CD8-positive, alpha-beta memory T cell (primary cell): Measurements from ENCODE around the gene IL32. TPM values are rescaled to one million over a fixed set of nuclear protein-coding genes. Genes with fewer than 3 reads are reported as not detected.

Experiments used
- CTCF ChIA-PET: fragments of 350-600 bp; sonication (Branson Sonifier 250); formaldehyde crosslinking; loops from one replicate; lab custom pipeline; 2021; ENCODE audit warnings: antibody characterized with exemption; lab: Charles Lee
- POLR2A ChIA-PET: fragments of 350-600 bp; sonication (Branson Sonifier 250); formaldehyde crosslinking; loops from one replicate; lab custom pipeline; 2021; ENCODE audit warnings: antibody characterized with exemption; lab: Charles Lee
- DNase-seq, 5 donors: peaks; one replicate each; pipeline versions ENCODE4 v3.0.0 to v3.0.0-alpha.2; 2020 to 2022; ENCODE audit warnings: mixed read lengths in 1 of 5
- H3K27ac ChIP-seq: one replicate; pipeline ENCODE4 v1.7.0; 2013; ENCODE audit warnings: low read depth, mild to moderate bottlenecking, low read length, moderate library complexity
- H3K27me3 ChIP-seq: 2 replicates; pipeline ENCODE4 v1.7.0; 2013; ENCODE audit warnings: low read length, mild to moderate bottlenecking; ENCODE audit not compliant: insufficient read depth, poor library complexity, severe bottlenecking
- H3K36me3 ChIP-seq: 2 replicates; pipeline ENCODE4 v1.7.0; 2013; ENCODE audit warnings: mild to moderate bottlenecking, low read length, moderate library complexity; ENCODE audit not compliant: insufficient read depth
- H3K4me1 ChIP-seq: 2 replicates; pipeline ENCODE4 v1.7.0; 2013; ENCODE audit warnings: mild to moderate bottlenecking, low read length, moderate library complexity; ENCODE audit not compliant: insufficient read depth
- H3K4me3 ChIP-seq: 2 replicates; pipeline ENCODE4 v1.7.0; 2013; ENCODE audit warnings: mild to moderate bottlenecking, low read length
- H3K9me3 ChIP-seq: 2 replicates; pipeline ENCODE4 v1.7.0; 2013; ENCODE audit warnings: mild to moderate bottlenecking, low read length
- H3K27ac Mint-ChIP-seq, 8 donors: one replicate each; pipeline ENCODE4 v1.8.0; 2020 to 2021; ENCODE audit warnings: mixed read lengths in 8 of 8, mild to moderate bottlenecking in 6 of 8, inconsistent platforms in 3 of 8, moderate library complexity in 3 of 8
- H3K27me3 Mint-ChIP-seq, 2 donors: one replicate each; pipeline ENCODE4 v1.8.0; 2020 to 2021; ENCODE audit warnings: mixed read lengths in 2 of 2, mild to moderate bottlenecking in 1 of 2, moderate library complexity in 1 of 2
- H3K36me3 Mint-ChIP-seq, 3 donors: one replicate each; pipeline ENCODE4 v1.8.0; 2020 to 2021; ENCODE audit warnings: mixed read lengths in 3 of 3, inconsistent platforms in 1 of 3, mild to moderate bottlenecking in 1 of 3
- H3K4me1 Mint-ChIP-seq, 3 donors: one replicate each; pipeline ENCODE4 v1.8.0; 2020 to 2021; ENCODE audit warnings: mixed read lengths in 3 of 3, inconsistent platforms in 1 of 3, mild to moderate bottlenecking in 1 of 3
- H3K4me3 Mint-ChIP-seq, 7 donors: one replicate each; pipeline ENCODE4 v1.8.0; 2020 to 2021; ENCODE audit warnings: mixed read lengths in 7 of 7, mild to moderate bottlenecking in 6 of 7, moderate library complexity in 4 of 7, inconsistent platforms in 2 of 7
- H3K9me3 Mint-ChIP-seq, 5 donors: one replicate each; pipeline ENCODE4 v1.8.0; 2020 to 2022; ENCODE audit warnings: mixed read lengths in 5 of 5, mild to moderate bottlenecking in 3 of 5, moderate library complexity in 2 of 5, inconsistent platforms in 1 of 5
- polyA plus RNA-seq: library from polyadenylated mRNA; unstranded; fragments of 300-500 nt; fragmentation: Illumina TruSeq; gene quantifications from one replicate; pipeline ENCODE4 v1.2.3, GENCODE V29; 2021
- total RNA-seq, 2 experiments: library from RNA; stranded (reverse); gene quantifications; one replicate each; pipeline ENCODE4 v1.2.3, GENCODE V29; 2021

The IL32 gene
- total and polyA plus RNA-seq, 3 experiments from 2014 or later: 975 to 3,843 (median 992) TPM

DNA sequence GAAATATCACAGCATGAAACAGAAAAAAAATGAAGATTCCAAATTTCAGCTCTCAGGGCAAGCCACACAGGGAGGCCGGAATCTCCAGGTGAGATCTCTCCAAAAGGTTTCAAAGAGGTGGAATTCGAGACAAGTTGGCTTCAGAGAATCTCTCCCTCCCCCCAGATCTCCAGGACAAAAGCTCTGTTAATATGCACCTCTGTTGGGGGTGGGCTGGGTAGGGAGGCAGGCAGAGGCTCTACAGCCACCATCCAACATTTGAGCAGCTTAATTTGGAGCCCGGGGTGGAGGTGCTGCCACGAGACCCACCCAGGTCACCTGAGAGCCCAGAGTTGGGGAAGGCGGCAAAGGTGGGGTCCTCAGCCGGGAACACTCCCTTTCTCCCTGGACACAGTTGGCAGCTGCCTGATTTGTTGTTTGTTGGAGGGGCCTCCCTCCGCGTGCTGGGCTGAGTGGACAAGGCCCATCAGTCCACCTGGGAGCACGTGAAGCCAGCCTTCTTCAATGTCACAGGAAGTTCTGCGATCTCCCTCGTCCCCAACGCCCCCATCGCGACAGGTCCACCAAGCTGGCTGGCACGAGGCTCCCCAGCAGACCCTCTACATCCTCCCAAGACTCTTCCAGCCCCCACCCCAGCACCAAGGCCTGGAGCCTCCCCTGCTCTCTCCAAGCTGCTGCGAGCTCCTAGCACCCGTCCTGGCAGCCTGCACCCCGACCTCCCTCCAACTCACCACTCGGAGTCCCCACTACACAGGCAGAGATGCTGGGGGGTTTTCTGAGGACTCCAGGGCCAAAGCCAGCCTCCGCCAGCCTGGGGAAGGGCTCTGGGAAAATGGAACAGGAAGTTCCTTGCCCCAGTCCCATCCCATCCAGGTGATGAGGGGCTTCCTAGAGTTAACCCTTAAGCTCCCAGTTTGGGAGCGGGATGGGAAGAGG lies 33.3 kb downstream of the IL32 start, which contains the start of gene ZSCAN10:
Gene ZSCAN10 (minus strand): TSS at position 836 of the 936 bp plus-strand sequence. CDS start 6,357 bp downstream, outside the sequence.
- Histone ChIP-seq H3K36me3 (no peaks in the 10 kb centered on the region), H3K4me1 (peaks cover 47% of the 10 kb centered on the region), H3K9me3 (no peaks in the 10 kb centered on the region), H3K27ac (no peak within 1 kb of the TSS), H3K4me3 (peak within 1 kb of the TSS; percentile 32), H3K27me3 (no peaks in the 10 kb centered on the region)
- Mint-ChIP-seq H3K9me3 (no peaks in the 10 kb centered on the region), H3K36me3 (no peaks in the 10 kb centered on the region), H3K27me3 (no peaks in the 10 kb centered on the region), H3K4me1 (peaks cover 45 to 63% (median 45%) of the 10 kb centered on the region in 3 donors), H3K27ac (peak within 1 kb of the TSS; percentile 27 to 94 (median 90)), H3K4me3 (peak within 1 kb of the TSS; percentile 71 to 87 (median 84))
- no peak for DNase-seq
- ChIA-PET CTCF (interaction anchor here (0.7 to 20.2 kb wide), 13 partner anchors 10 to 76 kb away, joined by 3 to 278 read pairs (median 4); partner anchors contain the start of genes IL32 and ZNF213), POLR2A (interaction anchor here (1.0 to 3.9 kb wide), 5 partner anchors 23 to 56 kb away, joined by 3 to 27 read pairs (median 5); partner anchors contain the start of genes IL32 and ZNF213)

DNA sequence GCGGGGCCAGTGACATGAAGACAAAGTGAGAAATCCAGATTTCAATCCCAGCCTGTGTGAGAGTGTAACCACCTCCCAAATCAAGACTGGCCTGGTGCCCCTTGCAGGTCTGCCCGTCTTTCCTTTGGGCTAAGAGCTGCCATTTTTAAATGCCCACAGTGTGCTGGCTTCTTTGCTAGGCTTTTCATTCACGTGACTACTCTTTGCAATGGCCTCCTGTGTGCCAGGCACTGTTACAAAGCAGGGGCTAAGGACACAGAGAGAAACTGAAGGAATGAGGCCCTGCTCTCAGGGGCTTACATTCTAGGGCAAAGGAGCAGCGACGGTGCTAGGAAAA lies 33.9 kb downstream of the IL32 start:
- Histone ChIP-seq H3K27me3 (no peaks in the 10 kb centered on the region), H3K4me1 (peaks cover 42% of the 10 kb centered on the region), H3K27ac (no peak overlapping the region), H3K4me3 (no peak overlapping the region), H3K9me3 (no peaks in the 10 kb centered on the region), H3K36me3 (no peaks in the 10 kb centered on the region)
- no peaks in the 10 kb centered on the region for H3K27me3 Mint-ChIP-seq
- ChIA-PET POLR2A (interaction anchor here (1.6 kb wide), 1 partner anchor 34 kb away, joined by 6 read pairs; the partner anchor contains the start of gene IL32), CTCF (interaction anchor here (0.8 to 20.2 kb wide), 5 partner anchors 23 to 69 kb away, joined by 3 to 278 read pairs (median 49); partner anchors contain the start of genes IL32 and ZNF213)
- no peak overlapping the region for H3K4me3 Mint-ChIP-seq
- H3K4me1 Mint-ChIP-seq: peaks cover 44 to 60% (median 45%) of the 10 kb centered on the region in 3 donors
- no peaks in the 10 kb centered on the region for H3K9me3 Mint-ChIP-seq
- no peaks in the 10 kb centered on the region for H3K36me3 Mint-ChIP-seq
- H3K27ac Mint-ChIP-seq: peak overlapping the region in 3 of 8 donors; percentile 27 to 84 (median 65)
- DNase-seq: no peak

DNA sequence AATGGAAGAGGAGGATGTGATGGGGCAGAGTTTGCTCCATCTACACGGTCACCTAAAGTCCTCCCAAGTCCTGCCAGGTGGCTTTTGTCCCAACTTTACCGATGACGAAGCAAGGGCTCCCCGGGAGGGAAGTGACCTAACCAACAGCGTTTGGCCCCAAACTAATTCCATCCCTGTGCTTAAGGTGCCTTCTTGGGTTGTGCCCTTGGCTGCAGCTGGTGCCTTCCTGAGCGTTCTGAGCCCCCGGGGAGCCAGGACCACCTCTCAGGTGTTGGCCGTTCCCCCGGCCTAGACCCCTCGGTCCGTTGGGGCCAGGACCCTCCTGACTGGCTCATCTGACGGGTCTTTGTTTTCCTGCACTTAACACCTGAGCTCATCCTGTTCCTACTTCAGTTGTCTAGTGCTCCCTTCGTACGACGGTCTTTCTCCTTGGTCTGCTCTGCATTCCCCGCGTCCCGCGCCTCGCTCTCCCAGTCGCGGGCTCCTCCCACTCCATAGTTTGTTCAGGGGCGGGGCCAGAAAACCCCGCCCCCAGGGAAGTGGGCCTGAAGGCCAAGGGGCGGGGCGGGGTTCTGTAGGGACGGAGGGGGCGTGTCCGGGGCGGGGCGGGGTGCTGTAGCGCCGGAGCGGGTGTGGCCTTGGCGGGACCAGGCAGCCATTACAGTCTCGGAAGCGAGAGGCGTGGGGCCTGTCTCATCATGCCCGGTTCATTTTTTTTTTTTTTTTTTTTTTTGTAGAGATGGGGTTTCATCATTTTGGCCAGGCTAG lies 34.5 kb downstream of the IL32 start:
- ChIA-PET CTCF (interaction anchor here (0.8 to 20.2 kb wide), 6 partner anchors 20 to 69 kb away, joined by 3 to 278 read pairs (median 27); partner anchors contain the start of gene ZNF213), POLR2A (interaction anchor here (0.6 to 1.3 kb wide), 2 partner anchors 49 to 51 kb away, joined by 3 read pairs; no protein-coding TSS in a partner anchor)
- peaks cover 37% of the 10 kb centered on the region for H3K4me1 ChIP-seq
- Mint-ChIP-seq H3K27ac (peak overlapping the region; percentile 27 to 94 (median 90)), H3K36me3 (no peaks in the 10 kb centered on the region), H3K27me3 (no peaks in the 10 kb centered on the region), H3K4me3 (peak overlapping the region; percentile 71 to 87 (median 84)), H3K9me3 (no peaks in the 10 kb centered on the region), H3K4me1 (peaks cover 39 to 57% (median 41%) of the 10 kb centered on the region in 3 donors)
- H3K9me3 ChIP-seq: no peaks in the 10 kb centered on the region
- no peaks in the 10 kb centered on the region for H3K36me3 ChIP-seq
- DNase-seq: peak; percentile 78 to 91 (median 87)
- H3K4me3 ChIP-seq: peak overlapping the region; percentile 32
- no peaks in the 10 kb centered on the region for H3K27me3 ChIP-seq
- H3K27ac ChIP-seq: no peak overlapping the region

DNA sequence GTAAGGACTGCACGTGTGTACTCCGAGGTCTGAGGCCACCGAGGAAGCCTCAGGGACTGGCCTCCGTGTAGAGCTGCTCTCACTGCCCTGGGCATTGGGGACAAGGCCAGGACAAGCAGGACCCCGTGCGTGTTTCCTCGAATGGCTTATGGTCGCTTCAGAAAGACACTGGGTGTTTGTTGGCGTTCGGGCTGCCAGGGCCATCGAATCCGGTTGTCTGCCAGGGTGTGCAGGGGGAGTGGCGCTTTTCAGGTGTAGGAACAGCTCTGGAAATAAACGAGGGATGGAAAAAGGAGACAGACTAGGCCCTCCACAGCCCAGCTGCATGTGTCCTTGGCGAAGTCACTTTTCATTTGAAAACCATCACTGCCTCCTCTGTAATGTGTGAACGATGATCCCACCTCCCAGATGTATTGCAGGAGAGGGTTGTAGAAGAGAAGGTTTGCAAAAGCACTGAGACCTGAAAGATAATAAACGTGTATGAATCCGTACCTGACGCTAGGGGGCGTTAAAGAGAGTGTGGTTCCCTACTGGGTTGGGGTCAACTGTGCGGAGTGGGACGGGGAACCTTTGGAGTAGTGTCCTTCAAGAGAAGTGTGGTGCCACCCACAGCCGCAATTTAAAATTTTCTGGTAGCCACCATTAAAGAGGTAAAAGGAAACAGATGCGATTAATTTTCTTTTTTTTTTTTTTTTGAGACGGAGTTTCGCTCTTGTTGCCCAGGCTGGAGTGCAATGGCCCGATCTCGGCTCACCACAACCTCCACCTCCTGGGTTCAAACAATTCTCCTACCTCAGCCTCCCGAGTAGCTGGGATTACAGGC lies 35.8 kb downstream of the IL32 start:
- Histone ChIP-seq H3K4me1 (peaks cover 32% of the 10 kb centered on the region), H3K9me3 (no peaks in the 10 kb centered on the region), H3K36me3 (no peaks in the 10 kb centered on the region), H3K27me3 (no peaks in the 10 kb centered on the region), H3K4me3 (peak overlapping the region; percentile 47), H3K27ac (peak overlapping the region; percentile 31)
- Mint-ChIP-seq H3K27me3 (no peaks in the 10 kb centered on the region), H3K4me1 (peaks cover 37 to 57% (median 38%) of the 10 kb centered on the region in 3 donors), H3K4me3 (peak overlapping the region; percentile 67 to 93 (median 83)), H3K27ac (peak overlapping the region; percentile 39 to 90 (median 84)), H3K36me3 (no peaks in the 10 kb centered on the region), H3K9me3 (no peaks in the 10 kb centered on the region)
- CTCF ChIA-PET: interaction anchor here (0.7 to 20.2 kb wide), 11 partner anchors 12 to 62 kb away, joined by 3 to 278 read pairs (median 5); partner anchors contain the start of genes ZNF205 and ZNF213
- DNase-seq: peak in 3 of 5 donors; percentile 23 to 58 (median 48)
- POLR2A ChIA-PET: interaction anchor here (1.3 to 1.4 kb wide), 2 partner anchors 26 to 49 kb away, joined by 3 to 10 read pairs; no protein-coding TSS in a partner anchor

DNA sequence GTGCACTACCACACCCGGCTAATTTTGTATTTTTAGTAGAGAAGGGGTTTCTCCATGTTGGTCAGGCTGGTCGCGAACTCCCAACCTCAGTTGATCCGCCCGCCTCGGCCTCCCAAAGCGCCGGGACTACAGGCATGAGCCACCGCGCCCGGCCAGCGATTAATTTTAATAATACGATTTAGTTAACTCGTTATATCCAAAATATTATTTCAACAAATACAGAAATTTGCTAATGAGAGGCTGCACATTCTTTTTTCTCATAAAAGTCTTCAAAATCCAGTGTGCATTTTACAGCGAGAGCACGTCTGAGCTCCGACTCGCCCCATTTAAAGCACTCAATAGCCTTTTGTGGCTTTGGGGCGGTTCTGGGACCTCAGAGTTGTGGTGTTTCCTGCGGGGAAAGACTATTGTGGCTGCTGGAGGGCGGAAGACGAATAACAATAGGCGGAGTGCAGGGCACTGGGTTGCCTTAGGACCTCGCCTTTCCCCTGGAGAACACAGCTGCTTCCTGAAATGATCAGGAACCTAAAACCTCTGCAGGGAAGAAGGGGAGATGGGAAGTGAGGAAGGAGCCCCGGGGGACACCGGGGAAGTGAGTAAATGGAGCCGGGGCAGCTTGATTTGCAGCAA lies 36.5 kb downstream of the IL32 start:
- CTCF ChIA-PET: interaction anchor here (1.3 to 20.2 kb wide), 8 partner anchors 24 to 48 kb away, joined by 3 to 278 read pairs (median 5); partner anchors contain the start of gene ZNF213
- Mint-ChIP-seq H3K9me3 (no peaks in the 10 kb centered on the region), H3K4me3 (peak overlapping the region in 6 of 7 donors; percentile 76 to 93 (median 84)), H3K27me3 (no peaks in the 10 kb centered on the region), H3K27ac (peak overlapping the region in 7 of 8 donors; percentile 41 to 94 (median 82)), H3K36me3 (no peaks in the 10 kb centered on the region), H3K4me1 (peaks cover 37 to 57% (median 38%) of the 10 kb centered on the region in 3 donors)
- H3K4me3 ChIP-seq: no peak overlapping the region
- H3K36me3 ChIP-seq: no peaks in the 10 kb centered on the region
- POLR2A ChIA-PET: interaction anchor here (1.3 to 1.4 kb wide), 2 partner anchors 27 to 30 kb away, joined by 4 to 10 read pairs; no protein-coding TSS in a partner anchor
- H3K27ac ChIP-seq: no peak overlapping the region
- DNase-seq: no peak
- H3K27me3 ChIP-seq: no peaks in the 10 kb centered on the region
- H3K4me1 ChIP-seq: peaks cover 33% of the 10 kb centered on the region
- no peaks in the 10 kb centered on the region for H3K9me3 ChIP-seq

DNA sequence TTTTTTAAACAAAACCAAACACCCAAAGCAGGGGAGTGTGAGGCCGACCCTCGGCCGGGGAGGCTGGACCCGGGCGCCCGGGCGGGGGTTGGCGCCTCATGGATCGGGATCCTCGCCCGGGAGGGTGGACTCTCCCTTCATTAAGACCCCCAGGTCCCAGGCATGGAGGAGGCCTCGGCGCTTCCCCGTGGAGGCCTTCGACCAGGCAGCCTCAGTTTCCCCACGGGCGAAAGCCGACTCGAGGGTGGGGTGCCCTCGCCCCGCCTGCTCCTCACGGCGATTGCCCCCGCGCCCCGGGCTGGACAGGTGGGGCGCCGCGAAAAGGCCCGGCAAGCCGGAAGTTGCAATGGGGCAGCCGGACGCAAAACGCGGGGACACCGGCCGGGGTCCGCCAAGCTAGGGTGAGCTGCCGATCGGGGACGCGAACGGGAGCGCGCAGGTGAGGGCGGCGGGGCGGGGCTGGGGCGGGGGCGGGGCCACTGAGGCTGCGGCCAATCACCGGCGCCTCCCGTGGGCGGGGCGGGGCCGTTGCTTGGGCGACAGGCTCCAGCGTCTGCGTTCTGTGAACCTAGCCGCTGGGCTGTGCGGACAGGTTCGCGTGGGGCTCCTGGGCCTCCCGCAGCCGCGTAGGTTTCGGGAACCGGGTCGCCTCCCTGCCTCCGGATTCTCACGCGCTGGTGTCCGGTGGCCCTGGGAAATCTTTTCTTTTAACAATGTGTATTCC lies 40.9 kb downstream of the IL32 start:
- Histone ChIP-seq H3K36me3 (no peaks in the 10 kb centered on the region), H3K4me1 (peaks cover 21% of the 10 kb centered on the region), H3K4me3 (peak overlapping the region; percentile 75), H3K27ac (peak overlapping the region; percentile 72), H3K9me3 (no peaks in the 10 kb centered on the region), H3K27me3 (no peaks in the 10 kb centered on the region)
- Mint-ChIP-seq H3K4me3 (peak overlapping the region; percentile 86 to 93 (median 88)), H3K27me3 (no peaks in the 10 kb centered on the region), H3K36me3 (no peaks in the 10 kb centered on the region), H3K9me3 (no peaks in the 10 kb centered on the region), H3K4me1 (peaks cover 23 to 29% (median 24%) of the 10 kb centered on the region in 3 donors), H3K27ac (peak overlapping the region; percentile 73 to 95 (median 91))
- CTCF ChIA-PET: interaction anchor here (0.9 to 20.2 kb wide), 5 partner anchors 10 to 48 kb away, joined by 3 to 278 read pairs (median 4); partner anchors contain the start of gene ZNF213
- peak; percentile 83 to 95 (median 88) for DNase-seq
- POLR2A ChIA-PET: interaction anchor here (0.5 to 1.9 kb wide), 7 partner anchors 10 to 100 kb away, joined by 3 to 10 read pairs (median 4); partner anchors contain the start of gene ZNF213
